ENCODE results near the gene POU2F1. TPM values are rescaled to one million over a fixed set of nuclear protein-coding genes. Genes with fewer than 3 reads are reported as not detected.
A peak's percentile ranks its signal among the peaks of the same experiment; 100 is the strongest.

The POU2F1 gene
- total RNA-seq, 8 experiments from 2014 or later = 11.4 to 29.7 (median 20.2) TPM

GRCh38 chr1:167373986-167374385, 153.3 kb downstream of the POU2F1 start:
- Histone ChIP-seq H3K27ac (no peak overlapping the region), H3K4me1 (replicated peaks in 1 of 2) (peaks cover 6 to 9% of the 10 kb centered on the region in 2 donors), H3K4me3 (no peak overlapping the region)
- in situ Hi-C loops (cut with MboI; ENCODE audit: low pct_unique_long_range_greater_than_20kb in 2 of 9, low sequenced_read_pairs in 9 of 9, unreplicated experiment in 9 of 9) = no loop called here
- 72 to 100% (median 90%) methylated on average over 1 to 6 of the region's 6 CpGs; no CpG with 5 or more reads in 4 of the 10 experiments for WGBS, 10 experiments
- peak in 4 of 8 experiments; percentile 27 to 92 (median 59) for ATAC-seq (replicated peaks in 6 of 8)

GRCh38 chr1:167375949-167376348, 155.3 kb downstream of the POU2F1 start:
- no peak for ATAC-seq (replicated peaks in 6 of 8)
- WGBS, 10 experiments = 87 to 100% (median 92%) methylated on average over 1 to 5 of the region's 5 CpGs
- in situ Hi-C loops (cut with MboI; ENCODE audit: low pct_unique_long_range_greater_than_20kb in 2 of 9, low sequenced_read_pairs in 9 of 9, unreplicated experiment in 9 of 9) = loop anchor here in 1 of 9 experiments (25.0 kb wide), 1 partner anchor 311 kb away; no protein-coding TSS in a partner anchor

GRCh38 chr1:167387251-167387910, 166.7 kb downstream of the POU2F1 start:
- WGBS, 10 experiments = 78 to 100% (median 92%) methylated on average over 2 to 7 of the region's 7 CpGs; no CpG with 5 or more reads in 1 of the 10 experiments
- Histone ChIP-seq H3K27ac (no peak overlapping the region), H3K4me1 (replicated peaks in 1 of 2) (no peaks in the 10 kb centered on the region), H3K4me3 (no peak overlapping the region)
- no peak for ATAC-seq (replicated peaks in 6 of 8)
- in situ Hi-C loops (cut with MboI; ENCODE audit: low pct_unique_long_range_greater_than_20kb in 2 of 9, low sequenced_read_pairs in 9 of 9, unreplicated experiment in 9 of 9) = loop anchor here in 1 of 9 experiments (25.0 kb wide), 1 partner anchor 300 kb away; no protein-coding TSS in a partner anchor

More at GRCh38 chr1:167375949-167376348, 155.3 kb downstream of the POU2F1 start:
- Histone ChIP-seq H3K27ac (no peak overlapping the region), H3K4me3 (no peak overlapping the region), H3K4me1 (replicated peaks in 1 of 2) (peaks cover 3% of the 10 kb centered on the region in 2 donors)

GRCh38 chr1:167388976-167389375, 168.3 kb downstream of the POU2F1 start:
- no peaks in the 10 kb centered on the region for H3K4me1 ChIP-seq (replicated peaks in 1 of 2)
- 75 to 100% (median 100%) methylated on average over 1 of the region's 1 CpG for WGBS, 10 experiments
- ATAC-seq (replicated peaks in 6 of 8) = no peak
- H3K27ac ChIP-seq = no peak overlapping the region
- in situ Hi-C loops (cut with MboI; ENCODE audit: low pct_unique_long_range_greater_than_20kb in 2 of 9, low sequenced_read_pairs in 9 of 9, unreplicated experiment in 9 of 9) = loop anchor here in 1 of 9 experiments (25.0 kb wide), 1 partner anchor 298 kb away; no protein-coding TSS in a partner anchor
- H3K4me3 ChIP-seq = no peak overlapping the region

- in situ Hi-C loops (cut with MboI; ENCODE audit: low pct_unique_long_range_greater_than_20kb in 2 of 9, low sequenced_read_pairs in 9 of 9, unreplicated experiment in 9 of 9) = loop anchor here in 1 of 9 experiments (25.0 kb wide), 1 partner anchor 295 kb away; no protein-coding TSS in a partner anchor
- no peak for ATAC-seq (replicated peaks in 6 of 8)
- Histone ChIP-seq H3K4me3 (no peak overlapping the region), H3K4me1 (replicated peaks in 1 of 2) (no peaks in the 10 kb centered on the region), H3K27ac (no peak overlapping the region)
- WGBS, 10 experiments = 86 to 100% (median 98%) methylated on average over 1 to 7 of the region's 7 CpGs; no CpG with 5 or more reads in 2 of the 10 experiments
Measured at GRCh38 chr1:167392200-167392696, 171.6 kb downstream of the POU2F1 start.

GRCh38 chr1:167400359-167400953, 179.8 kb downstream of the POU2F1 start:
- H3K27ac ChIP-seq = no peak overlapping the region
- ATAC-seq (replicated peaks in 6 of 8) = no peak
- peaks cover 7 to 9% of the 10 kb centered on the region in 2 donors for H3K4me1 ChIP-seq (replicated peaks in 1 of 2)
- 50 to 100% (median 77%) methylated on average over 1 to 2 of the region's 2 CpGs for WGBS, 10 experiments
- in situ Hi-C loops (cut with MboI; ENCODE audit: low pct_unique_long_range_greater_than_20kb in 2 of 9, low sequenced_read_pairs in 9 of 9, unreplicated experiment in 9 of 9) = loop anchor here in 1 of 9 experiments (10.0 kb wide), 1 partner anchor 134 kb away; no protein-coding TSS in a partner anchor
- H3K4me3 ChIP-seq = no peak overlapping the region

- ATAC-seq (replicated peaks in 6 of 8) = peak; percentile 75 to 94 (median 86)
Measured at GRCh38 chr1:167401260-167401873, 180.7 kb downstream of the POU2F1 start.

GRCh38 chr1:167404161-167404888, 183.6 kb downstream of the POU2F1 start:
- Histone ChIP-seq H3K4me1 (replicated peaks in 1 of 2) (peaks cover 7 to 9% of the 10 kb centered on the region in 2 donors), H3K4me3 (no peak overlapping the region), H3K27ac (no peak overlapping the region)
- 6 to 100% (median 61%) methylated on average over 2 to 4 of the region's 4 CpGs; no CpG with 5 or more reads in 2 of the 10 experiments for WGBS, 10 experiments
- in situ Hi-C loops (cut with MboI; ENCODE audit: low pct_unique_long_range_greater_than_20kb in 2 of 9, low sequenced_read_pairs in 9 of 9, unreplicated experiment in 9 of 9) = loop anchor here in 1 of 9 experiments (10.0 kb wide), 1 partner anchor 130 kb away; no protein-coding TSS in a partner anchor
- ATAC-seq (replicated peaks in 6 of 8) = peak in 3 of 8 experiments; percentile 11 to 38 (median 26)

More at GRCh38 chr1:167401260-167401873, 180.7 kb downstream of the POU2F1 start:
- Histone ChIP-seq H3K27ac (no peak overlapping the region), H3K4me1 (replicated peaks in 1 of 2) (peaks cover 7 to 9% of the 10 kb centered on the region in 2 donors), H3K4me3 (no peak overlapping the region)
- in situ Hi-C loops (cut with MboI; ENCODE audit: low pct_unique_long_range_greater_than_20kb in 2 of 9, low sequenced_read_pairs in 9 of 9, unreplicated experiment in 9 of 9) = loop anchor here in 1 of 9 experiments (10.0 kb wide), 1 partner anchor 133 kb away; no protein-coding TSS in a partner anchor
- WGBS, 10 experiments = 0 to 48% (median 35%) methylated on average over 2 to 8 of the region's 8 CpGs

- peaks cover 7 to 9% of the 10 kb centered on the region in 2 donors for H3K4me1 ChIP-seq (replicated peaks in 1 of 2)
- no peak overlapping the region for H3K27ac ChIP-seq
- ATAC-seq (replicated peaks in 6 of 8) = no peak
- 61 to 100% (median 85%) methylated on average over 1 to 3 of the region's 3 CpGs; no CpG with 5 or more reads in 1 of the 10 experiments for WGBS, 10 experiments
- in situ Hi-C loops (cut with MboI; ENCODE audit: low pct_unique_long_range_greater_than_20kb in 2 of 9, low sequenced_read_pairs in 9 of 9, unreplicated experiment in 9 of 9) = loop anchor here in 1 of 9 experiments (10.0 kb wide), 1 partner anchor 130 kb away; no protein-coding TSS in a partner anchor
- H3K4me3 ChIP-seq = no peak overlapping the region
Measured at GRCh38 chr1:167404908-167405307, 184.2 kb downstream of the POU2F1 start.

- Histone ChIP-seq H3K27ac (no peak overlapping the region), H3K4me3 (no peak overlapping the region), H3K4me1 (replicated peaks in 1 of 2) (peaks cover 7 to 9% of the 10 kb centered on the region in 2 donors)
- in situ Hi-C loops (cut with MboI; ENCODE audit: low pct_unique_long_range_greater_than_20kb in 2 of 9, low sequenced_read_pairs in 9 of 9, unreplicated experiment in 9 of 9) = loop anchor here in 1 of 9 experiments (10.0 kb wide), 1 partner anchor 126 kb away; no protein-coding TSS in a partner anchor
- 60 to 100% (median 100%) methylated on average over 1 of the region's 1 CpG; no CpG with 5 or more reads in 1 of the 10 experiments for WGBS, 10 experiments
- no peak for ATAC-seq (replicated peaks in 6 of 8)
Measured at GRCh38 chr1:167408355-167408754, 187.7 kb downstream of the POU2F1 start.

- no peak overlapping the region for H3K4me3 ChIP-seq
- in situ Hi-C loops (cut with MboI; ENCODE audit: low pct_unique_long_range_greater_than_20kb in 2 of 9, low sequenced_read_pairs in 9 of 9, unreplicated experiment in 9 of 9) = loop anchor here in 1 of 9 experiments (10.0 kb wide), 1 partner anchor 126 kb away; no protein-coding TSS in a partner anchor
- WGBS, 10 experiments = 83 to 100% (median 100%) methylated on average over 1 of the region's 1 CpG; no CpG with 5 or more reads in 2 of the 10 experiments
- peaks cover 5 to 7% of the 10 kb centered on the region in 2 donors for H3K4me1 ChIP-seq (replicated peaks in 1 of 2)
- no peak overlapping the region for H3K27ac ChIP-seq
- no peak for ATAC-seq (replicated peaks in 6 of 8)
Measured at GRCh38 chr1:167409183-167409582, 188.5 kb downstream of the POU2F1 start.

GRCh38 chr1:167412072-167412471, 191.4 kb downstream of the POU2F1 start:
- 80 to 100% (median 93%) methylated on average over 1 to 4 of the region's 4 CpGs; no CpG with 5 or more reads in 4 of the 10 experiments for WGBS, 10 experiments
- Histone ChIP-seq H3K4me1 (replicated peaks in 1 of 2) (no peaks in the 10 kb centered on the region), H3K4me3 (no peak overlapping the region), H3K27ac (no peak overlapping the region)
- in situ Hi-C loops (cut with MboI; ENCODE audit: low pct_unique_long_range_greater_than_20kb in 2 of 9, low sequenced_read_pairs in 9 of 9, unreplicated experiment in 9 of 9) = no loop called here
- peak in 1 of 8 experiments; percentile 59 for ATAC-seq (replicated peaks in 6 of 8)

Data from motor neuron (in vitro differentiated cells).